ENCODE measurements around the gene CRADD. TPM values are rescaled to one million over a fixed set of nuclear protein-coding genes. Genes with fewer than 3 reads are reported as not detected.

CRADD gene
- total and polyA plus RNA-seq, 10 of the 15 experiments (the other 5 are each of a cell fraction or from before 2014, with no cell fraction given), result 7.6 to 15.5 (median 11.7) TPM

GRCh38 chr12:93677195-93678064, at the start of gene CRADD (continued):
- TF ChIP-seq IRF3 (IDR thresholded peaks at IDR 0.05) (no peak), ZBED1 (IDR thresholded peaks at IDR 0.05; ENCODE audit: borderline replicate concordance) (peak; percentile 55; the same call in 1 of the 2 replicates), USF1 (IDR thresholded peaks at IDR 0.05; ENCODE audit: borderline replicate concordance, extremely low read length, insufficient read depth, low read depth, low read length) (no peak), SIX5 (IDR thresholded peaks at IDR 0.05; ENCODE audit: low read depth, low read length, severe bottlenecking) (peak; percentile 91), ATF2 (IDR thresholded peaks at IDR 0.05; ENCODE audit: low read length) (no peak), SP1 (IDR thresholded peaks at IDR 0.05; ENCODE audit: low read depth, low read length) (peak; percentile 40), ZNF24 (IDR thresholded peaks at IDR 0.05) (0 out of 2 replicates have a peak, but pooled peaks have one; percentile 27), PAX8 (IDR thresholded peaks at IDR 0.05) (0 out of 2 replicates have a peak, but pooled peaks have one; percentile 87)

- ATAC-seq (no peak), FAIRE-seq (no peak), DNase-seq (ENCODE audit: low read depth, low spot score) (no peak)
- no peaks in the 10 kb centered on the region for H3K4me1 ChIP-seq (ENCODE audit: control insufficient read depth, insufficient read depth, low read length)
- H3K9me3 ChIP-seq (replicated peaks; ENCODE audit: control insufficient read depth, insufficient read depth, low read length), result peaks cover 4% of the 10 kb centered on the region; the same call in 2 of the 3 replicates
- no peaks in the 10 kb centered on the region for H4K20me1 ChIP-seq (ENCODE audit: control insufficient read depth, insufficient read depth)
- no peak overlapping the region for H3K4me2 ChIP-seq (ENCODE audit: control insufficient read depth, insufficient read depth)
- WGBS (ENCODE audit: insufficient coverage, insufficient replicate concordance, low lambda C conversion rate, missing lambda C conversion rate), result 0% methylated on average over 1 of the region's 1 CpG
- BruUV-seq (replicated peaks), result no TSS peak
- H3K9ac ChIP-seq (ENCODE audit: control insufficient read depth, insufficient read depth, low read length), result no peak overlapping the region
- RAD21 ChIA-PET (ENCODE audit: unreplicated experiment), result no interaction called here
- CTCF ChIA-PET, result no interaction called here
- H3K79me2 ChIP-seq (ENCODE audit: control insufficient read depth, insufficient read depth, low read length), result no peaks in the 10 kb centered on the region
- intact Hi-C loops (cut with micrococcal nuclease; ENCODE audit: unreplicated experiment), result no loop called here
- H3K27me3 ChIP-seq (replicated peaks in 1 of 2; ENCODE audit: control insufficient read depth in 2 of 2, insufficient read depth in 2 of 2, low read length in 1 of 2), result no peaks in the 10 kb centered on the region
- POLR2A ChIA-PET, result no interaction called here
- H3K27ac ChIP-seq (ENCODE audit: control insufficient read depth, insufficient read depth), result no peak overlapping the region
- H3K36me3 ChIP-seq (ENCODE audit: control insufficient read depth in 2 of 2, insufficient read depth in 2 of 2, low read length in 1 of 2), result no peaks in the 10 kb centered on the region
- in situ Hi-C loops (cut with MboI), result no loop called here
- no peak overlapping the region for H3K4me3 ChIP-seq
- no peak overlapping the region for H2AFZ ChIP-seq (ENCODE audit: control insufficient read depth, low read depth, low read length)
- SMC1A ChIA-PET (ENCODE audit: uncharacterized antibody, unreplicated experiment), result no interaction called here
- no peak for TF ChIP-seq MYB (IDR thresholded peaks at IDR 0.05; ENCODE audit: borderline replicate concordance, low read depth, low read length)
- TF ChIP-seq ZNF384 (IDR thresholded peaks at IDR 0.05; ENCODE audit: borderline replicate concordance, low read depth, low read length), result no peak
- TF ChIP-seq CHD2 (IDR thresholded peaks at IDR 0.05; ENCODE audit: borderline replicate concordance, low read depth, low read length), result no peak
- no peak for TF ChIP-seq STAT3 (IDR thresholded peaks at IDR 0.05; ENCODE audit: low read depth, low read length)
- TF ChIP-seq IKZF2 (IDR thresholded peaks at IDR 0.05), result no peak
- TF ChIP-seq CEBPB (IDR thresholded peaks at IDR 0.05; ENCODE audit: borderline replicate concordance in 1 of 2, low read depth in 2 of 2, low read length in 2 of 2), result no peak
- no peak for TF ChIP-seq USF2 (IDR thresholded peaks at IDR 0.05; ENCODE audit: borderline replicate concordance, low read depth, low read length)
- TF ChIP-seq BACH1 (IDR thresholded peaks at IDR 0.05; ENCODE audit: borderline replicate concordance), result no peak
- TF ChIP-seq SREBF2 (IDR thresholded peaks at IDR 0.05; ENCODE audit: low read length), result no peak
- TF ChIP-seq YY1 (IDR thresholded peaks at IDR 0.05; ENCODE audit: low read depth, low read length), result no peak
- no peak for TF ChIP-seq CBFB (IDR thresholded peaks at IDR 0.05; ENCODE audit: low read depth)
- no peak for TF ChIP-seq TCF12 (IDR thresholded peaks at IDR 0.05; ENCODE audit: low read depth, low read length)
Measured at GRCh38 chr12:93632383-93632782, 44.8 kb upstream of the CRADD start.

All from GM12878 (cell line).